Endothelial cell of umbilical vein (primary cell): ENCODE data around the gene PPM1M. TPM values are rescaled to one million over a fixed set of nuclear protein-coding genes. Genes with fewer than 3 reads are reported as not detected.

Experiments used
- BruUV-seq: library from RNA; stranded (reverse); fragments of 400-500 nt; replicated peaks from 2 replicates; lab custom pipeline; 2021; lab: Mats Ljungman, UMichigan
- CTCF ChIA-PET: fragments of 300-600, 350-600 bp; sonication (Branson Sonifier 250); formaldehyde crosslinking; loops from one replicate; lab custom pipeline; 2021; ENCODE audit warnings: antibody characterized with exemption, inconsistent platforms; lab: Charles Lee
- POLR2A ChIA-PET: fragments of 300-600, 350-600 bp; sonication (Branson Sonifier 250); formaldehyde crosslinking; loops from one replicate; lab custom pipeline; 2021; ENCODE audit warnings: antibody characterized with exemption, inconsistent platforms; lab: Charles Lee
- DNase-seq: peaks from one replicate; pipeline ENCODE4 v3.0.0-alpha.2; 2011; ENCODE audit warnings: low read depth, low spot score
- FAIRE-seq: peaks from 2 replicates; lab custom pipeline; 2011; peaks lifted over from hg19 to GRCh38; lab: Jason Lieb, UNC
- H2AFZ ChIP-seq: 2 replicates; pipeline ENCODE4 v1.6.0; 2012; ENCODE audit warnings: low read depth, low read length, control low read depth, inconsistent platforms
- H3K27ac ChIP-seq: 2 replicates; pipeline ENCODE4 v1.5.1; 2011; ENCODE audit warnings: low read depth, mild to moderate bottlenecking, control low read depth, low read length, moderate library complexity; ENCODE audit not compliant: insufficient read depth
- H3K27me3 ChIP-seq, 2 experiments: 2 replicates each; pipeline versions ENCODE4 v1.6.0 to v1.6.1; 2011; ENCODE audit warnings: low read length in 2 of 2, mixed read lengths in 1 of 2; ENCODE audit not compliant: control insufficient read depth in 2 of 2, insufficient read depth in 2 of 2
- H3K36me3 ChIP-seq, 2 experiments: 2 replicates in 1 of 2; 3 replicates in 1 of 2; pipeline ENCODE4 v1.5.1; 2011; ENCODE audit warnings: low read length in 2 of 2, mild to moderate bottlenecking in 1 of 2, moderate library complexity in 1 of 2; ENCODE audit not compliant: control insufficient read depth in 2 of 2, insufficient read depth in 2 of 2; ENCODE audit errors: extremely low read depth in 1 of 2
- H3K4me1 ChIP-seq: 3 replicates; pipeline ENCODE4 v1.5.1; 2011; ENCODE audit warnings: mild to moderate bottlenecking, low read length; ENCODE audit not compliant: control insufficient read depth, insufficient read depth; ENCODE audit errors: extremely low read depth
- H3K4me2 ChIP-seq: 2 replicates; pipeline ENCODE4 v1.6.1; 2011; ENCODE audit warnings: low read length, control low read depth, mixed read lengths; ENCODE audit not compliant: insufficient read depth
- H3K4me3 ChIP-seq, 3 experiments: fragments of 200-600 bp in 1 of 3; sonication (generic), shearing (Covaris generic) in 1 of 3; replicated peaks in 1 of 3; 2 replicates each; pipeline ENCODE4 v1.5.1; 2011 to 2016; ENCODE audit warnings: control low read depth in 3 of 3, low read length in 3 of 3, mild to moderate bottlenecking in 2 of 3, inconsistent platforms in 1 of 3, low read depth in 1 of 3, moderate library complexity in 1 of 3; ENCODE audit not compliant: insufficient read depth in 1 of 3
- H3K79me2 ChIP-seq: 2 replicates; pipeline ENCODE4 v1.6.0; 2012; ENCODE audit warnings: low read length, inconsistent platforms; ENCODE audit not compliant: control insufficient read depth, insufficient read depth
- H3K9ac ChIP-seq: replicated peaks from 2 replicates; pipeline ENCODE3; 2011; ENCODE audit warnings: low read length, control low read depth; ENCODE audit not compliant: insufficient read depth; ENCODE audit errors: extremely low read depth
- H3K9me1 ChIP-seq: replicated peaks from 3 replicates; pipeline ENCODE4 v1.6.0; 2011; ENCODE audit warnings: mild to moderate bottlenecking, low read length; ENCODE audit not compliant: control insufficient read depth, insufficient read depth; ENCODE audit errors: extremely low read depth
- H3K9me3 ChIP-seq: replicated peaks from 2 replicates; pipeline ENCODE4 v1.5.1; 2012; ENCODE audit warnings: low read length, inconsistent platforms; ENCODE audit not compliant: control insufficient read depth, insufficient read depth
- H4K20me1 ChIP-seq: replicated peaks from 2 replicates; pipeline ENCODE3; 2011; ENCODE audit warnings: mild to moderate bottlenecking, low read length; ENCODE audit not compliant: control insufficient read depth, insufficient read depth; ENCODE audit errors: extremely low read depth
- FOS ChIP-seq: IDR thresholded peaks from 2 replicates; pipeline ENCODE4 v1.6.1; 2011; ENCODE audit warnings: mild to moderate bottlenecking, low read length, moderate library complexity, borderline replicate concordance; ENCODE audit not compliant: insufficient read depth
- GATA2 ChIP-seq: IDR thresholded peaks from 2 replicates; pipeline ENCODE4 v1.7.0; 2011; ENCODE audit warnings: low read depth, mild to moderate bottlenecking, moderate library complexity, mixed read lengths, low read length; ENCODE audit not compliant: insufficient read length, insufficient read depth
- JUN ChIP-seq: IDR thresholded peaks from 2 replicates; pipeline ENCODE4 v1.6.1; 2011; ENCODE audit warnings: borderline replicate concordance, low read depth; ENCODE audit not compliant: insufficient read length, insufficient read depth
- MAX ChIP-seq: IDR thresholded peaks from 2 replicates; pipeline ENCODE4 v1.6.1; 2011; ENCODE audit not compliant: insufficient read depth, insufficient read length
- MYC ChIP-seq: IDR thresholded peaks from one replicate; pipeline ENCODE4 v1.6.1; 2011; ENCODE audit warnings: mild to moderate bottlenecking, low read depth, low read length
- POLR2A ChIP-seq: IDR thresholded peaks from 2 replicates; pipeline ENCODE4 v1.6.1; 2012; ENCODE audit warnings: low read depth, mild to moderate bottlenecking, control low read depth, low read length
- POLR2AphosphoS5 ChIP-seq: IDR thresholded peaks from 2 replicates; pipeline ENCODE4 v1.6.1; 2012; ENCODE audit warnings: low read depth, mild to moderate bottlenecking, control low read depth, low read length, moderate library complexity; ENCODE audit not compliant: insufficient read depth
- dilution Hi-C: fragments of 300-500 bp; cut with MboI; formaldehyde crosslinking; loops from one replicate; pipeline ENCODE4 v1.15.0; 2019; ENCODE audit warnings: low sequenced_read_pairs; ENCODE audit not compliant: extremely low pct_ligation_motif_present
- intact Hi-C: fragments of 100-400 bp; cut with micrococcal nuclease; formaldehyde crosslinking; loops from one replicate; pipeline ENCODE4 v1.10.0; 2022
- polyA plus RNA-seq, 4 experiments: library from polyadenylated mRNA; depleted of rRNA in 3 of 4; stranded (reverse) in 3 of 4; unstranded in 1 of 4; fragments of >200 nt; gene quantifications; 2 replicates each; pipeline versions ENCODE4 v1.2.1 to v1.2.3, GENCODE V29; 2011 to 2012; ENCODE audit warnings: missing spikeins in 1 of 4
- total RNA-seq: library from RNA; stranded (reverse); gene quantifications from 2 replicates; pipeline ENCODE4 v1.2.3, GENCODE V29; 2021
- TF ChIP-seq, protein P1 (sequence below), 2 donors: IDR thresholded peaks; 1 replicate in 1 of 2; 2 replicates in 1 of 2; pipeline ENCODE4 v1.5.1; 2011; ENCODE audit warnings: low read length in 2 of 2, mild to moderate bottlenecking in 2 of 2, moderate library complexity in 2 of 2, control low read depth in 1 of 2, inconsistent platforms in 1 of 2, low read depth in 1 of 2; ENCODE audit not compliant: insufficient read depth in 1 of 2; ENCODE audit errors: extremely low read depth in 1 of 2

Gene PPM1M
- total and polyA plus RNA-seq, 2 donors (not counting 3 experiments of a cell fraction or from before 2014, with no cell fraction given), result 13.7 to 19.4 TPM

DNA sequence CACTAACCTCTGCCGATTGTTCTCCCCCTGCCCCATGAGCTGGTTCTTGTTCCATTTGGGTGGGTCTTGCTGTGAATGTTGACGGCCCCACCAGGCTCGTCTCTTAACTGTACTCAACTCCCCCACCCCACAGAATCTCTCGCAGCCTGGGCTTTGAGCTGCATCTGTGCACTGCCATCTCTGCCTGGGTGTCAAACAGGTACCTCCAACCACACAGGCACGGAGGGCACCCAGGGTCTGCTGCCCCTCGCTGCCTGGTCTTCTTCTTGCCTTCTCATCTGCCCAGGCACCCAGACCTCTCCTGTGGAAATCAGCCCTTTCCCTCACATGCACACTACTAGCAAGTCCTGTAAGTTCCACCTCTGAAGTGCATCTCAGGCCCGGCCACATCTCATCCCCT is 30.2 kb upstream of the PPM1M start:
- dilution Hi-C loops, result no loop called here
- H3K36me3 ChIP-seq, result peaks cover 14 to 35% of the 10 kb centered on the region in 2 experiments
- intact Hi-C loops, result loop anchor here (5.0 kb wide), 1 partner anchor 213 kb away; no protein-coding TSS in a partner anchor
- no peak overlapping the region for H3K4me2 ChIP-seq
- H3K4me3 ChIP-seq, result no peak overlapping the region
- BruUV-seq, result no TSS peak
- no peak for TF ChIP-seq MAX
- no peak for TF ChIP-seq FOS
- no peak for TF ChIP-seq POLR2A
- no peak for TF ChIP-seq POLR2AphosphoS5
- TF ChIP-seq GATA2, result no peak
- no peak for TF ChIP-seq MYC
- no peak for TF ChIP-seq JUN
- TF ChIP-seq, protein P1, sequence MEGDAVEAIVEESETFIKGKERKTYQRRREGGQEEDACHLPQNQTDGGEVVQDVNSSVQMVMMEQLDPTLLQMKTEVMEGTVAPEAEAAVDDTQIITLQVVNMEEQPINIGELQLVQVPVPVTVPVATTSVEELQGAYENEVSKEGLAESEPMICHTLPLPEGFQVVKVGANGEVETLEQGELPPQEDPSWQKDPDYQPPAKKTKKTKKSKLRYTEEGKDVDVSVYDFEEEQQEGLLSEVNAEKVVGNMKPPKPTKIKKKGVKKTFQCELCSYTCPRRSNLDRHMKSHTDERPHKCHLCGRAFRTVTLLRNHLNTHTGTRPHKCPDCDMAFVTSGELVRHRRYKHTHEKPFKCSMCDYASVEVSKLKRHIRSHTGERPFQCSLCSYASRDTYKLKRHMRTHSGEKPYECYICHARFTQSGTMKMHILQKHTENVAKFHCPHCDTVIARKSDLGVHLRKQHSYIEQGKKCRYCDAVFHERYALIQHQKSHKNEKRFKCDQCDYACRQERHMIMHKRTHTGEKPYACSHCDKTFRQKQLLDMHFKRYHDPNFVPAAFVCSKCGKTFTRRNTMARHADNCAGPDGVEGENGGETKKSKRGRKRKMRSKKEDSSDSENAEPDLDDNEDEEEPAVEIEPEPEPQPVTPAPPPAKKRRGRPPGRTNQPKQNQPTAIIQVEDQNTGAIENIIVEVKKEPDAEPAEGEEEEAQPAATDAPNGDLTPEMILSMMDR (IDR thresholded peaks at IDR 0.05; ENCODE audit: extremely low read depth in 1 of 2, insufficient read depth in 1 of 2, low read depth in 1 of 2, low read length in 2 of 2), result no peak
- POLR2A ChIA-PET, result no interaction called here
- no peak overlapping the region for H2AFZ ChIP-seq
- no peaks in the 10 kb centered on the region for H3K9me1 ChIP-seq
- H3K79me2 ChIP-seq, result no peaks in the 10 kb centered on the region
- no peaks in the 10 kb centered on the region for H4K20me1 ChIP-seq
- CTCF ChIA-PET, result no interaction called here
- DNase-seq (no peak), FAIRE-seq (no peak)
- H3K27me3 ChIP-seq, result no peaks in the 10 kb centered on the region
- H3K9me3 ChIP-seq, result no peaks in the 10 kb centered on the region
- H3K4me1 ChIP-seq, result peaks cover 32% of the 10 kb centered on the region
- no peak overlapping the region for H3K9ac ChIP-seq
- H3K27ac ChIP-seq, result no peak overlapping the region
